K562 (cell line): ENCODE data around the gene ZNF701. TPM values are rescaled to one million over a fixed set of nuclear protein-coding genes. Genes with fewer than 3 reads are reported as not detected.

ENCODE experiments used
- ATAC-seq: fragments of 200-7000 bp; cut with Tn5 transposase; 3 replicates; pipeline ENCODE4 v1.9.1; 2020; ENCODE audit warnings: moderate library complexity
- BruUV-seq: library from RNA; stranded (reverse); fragments of 400-500 nt; replicated peaks from 2 replicates; lab custom pipeline; 2021; lab: Mats Ljungman, UMichigan
- CTCF ChIA-PET: fragments of 300-600 bp; formaldehyde crosslinking; extraction: SDS; loops from one replicate; lab custom pipeline; 2021; ENCODE audit warnings: low intra/inter-chr PET ratio; lab: Yijun Ruan, JAX
- POLR2A ChIA-PET: fragments of 300-600, 350-650 bp; sonication (Branson Sonifier 250); formaldehyde crosslinking; extraction: SDS; loops from one replicate; lab custom pipeline; 2021; ENCODE audit warnings: antibody characterized with exemption, inconsistent platforms; lab: Yijun Ruan, JAX
- DNase-seq, 4 experiments: peaks; one replicate each; pipeline versions ENCODE4 v3.0.0 to v3.0.0-alpha.2; 2011 to 2018; ENCODE audit warnings: low spot score in 3 of 4, mixed read lengths in 3 of 4; ENCODE audit errors: extremely low read depth in 1 of 4
- FAIRE-seq: peaks from 2 replicates; lab custom pipeline; 2011; peaks lifted over from hg19 to GRCh38; lab: Jason Lieb, UNC
- H2AFZ ChIP-seq: 2 replicates; pipeline ENCODE4 v1.6.0; 2011; ENCODE audit warnings: low read depth, low read length, control low read depth, inconsistent platforms
- H3K27ac ChIP-seq: fragments of 200-600 bp; 3 replicates; pipeline ENCODE4 v1.8.0; 2011; ENCODE audit warnings: low read depth, mild to moderate bottlenecking, control low read depth, inconsistent platforms, low read length, moderate library complexity, mixed read lengths; ENCODE audit errors: extremely low read depth
- H3K27me3 ChIP-seq, 2 experiments: fragments of 300-600 bp in 1 of 2; 2 replicates in 1 of 2; 3 replicates in 1 of 2; pipeline versions ENCODE4 v1.6.0 to v1.8.0; 2011; ENCODE audit warnings: inconsistent platforms in 2 of 2, low read length in 2 of 2, mild to moderate bottlenecking in 1 of 2, mixed read lengths in 1 of 2, moderate library complexity in 1 of 2; ENCODE audit not compliant: control insufficient read depth in 2 of 2, insufficient read depth in 2 of 2
- H3K36me3 ChIP-seq: fragments of 300-600 bp; 3 replicates; pipeline ENCODE4 v1.8.0; 2011; ENCODE audit warnings: mild to moderate bottlenecking, low read length, inconsistent platforms; ENCODE audit not compliant: control insufficient read depth, insufficient read depth
- H3K4me1 ChIP-seq, 2 experiments: fragments of 200-600 bp in 1 of 2; replicated peaks in 1 of 2; 2 replicates in 1 of 2; 3 replicates in 1 of 2; pipeline versions ENCODE4 v1.5.1 to v1.8.0; 2011; ENCODE audit warnings: inconsistent platforms in 2 of 2, low read length in 2 of 2, mild to moderate bottlenecking in 1 of 2, mixed read lengths in 1 of 2, moderate library complexity in 1 of 2; ENCODE audit not compliant: control insufficient read depth in 2 of 2, insufficient read depth in 2 of 2
- H3K4me2 ChIP-seq: 2 replicates; pipeline ENCODE4 v1.6.1; 2011; ENCODE audit warnings: low read length, control low read depth, inconsistent platforms, mixed read lengths; ENCODE audit not compliant: insufficient read depth
- H3K4me3 ChIP-seq: fragments of 200-600 bp; sonication (generic), shearing (Covaris generic); 2 replicates; pipeline ENCODE4 v1.5.1; 2016; ENCODE audit warnings: control low read depth, inconsistent platforms
- H3K79me2 ChIP-seq: fragments of 200-600 bp; 3 replicates; pipeline ENCODE4 v1.8.0; 2011; ENCODE audit warnings: low read length, inconsistent platforms; ENCODE audit not compliant: control insufficient read depth, insufficient read depth
- H3K9ac ChIP-seq, 2 experiments: 2 replicates each; pipeline versions ENCODE4 v1.6.0 to v1.6.1; 2011; ENCODE audit warnings: low read depth in 2 of 2, low read length in 2 of 2, control low read depth in 1 of 2, inconsistent platforms in 1 of 2, mild to moderate bottlenecking in 1 of 2, mixed read lengths in 1 of 2; ENCODE audit not compliant: insufficient read depth in 1 of 2
- H3K9me1 ChIP-seq: one replicate; pipeline ENCODE4 v1.6.0; 2011; ENCODE audit warnings: inconsistent platforms, mild to moderate bottlenecking, low read length, moderate library complexity; ENCODE audit not compliant: control insufficient read depth, insufficient read depth
- H3K9me3 ChIP-seq: replicated peaks from 2 replicates; pipeline ENCODE4 v1.5.1; 2011; ENCODE audit warnings: low read depth, low read length, inconsistent platforms; ENCODE audit not compliant: control insufficient read depth, insufficient read depth
- H4K20me1 ChIP-seq: replicated peaks from 2 replicates; pipeline ENCODE4 v1.6.1; 2011; ENCODE audit warnings: low read length, inconsistent platforms, mixed read lengths; ENCODE audit not compliant: control insufficient read depth, insufficient read depth
- ELF1 ChIP-seq: fragments of 200-800 bp; sonication (Bioruptor generic); IDR thresholded peaks from 2 replicates; pipeline ENCODE4 v1.6.1; 2016; ENCODE audit warnings: missing genetic modification characterization, missing compliant biosample characterization
- ETV1 ChIP-seq: fragments of 450-650 bp; conservative IDR thresholded peaks from 2 replicates; pipeline ENCODE4 v1.6.1; 2016; ENCODE audit warnings: missing genetic modification characterization, control low read depth, low read depth, missing compliant biosample characterization
- KDM5B ChIP-seq: fragments of 200-600 bp; sonication (generic); IDR thresholded peaks from 2 replicates; pipeline ENCODE4 v1.6.1; 2012; ENCODE audit warnings: low read depth, mild to moderate bottlenecking, moderate library complexity, low read length, control low read depth, inconsistent platforms; ENCODE audit not compliant: insufficient replicate concordance
- MCM3 ChIP-seq: fragments of 450-650 bp; IDR thresholded peaks from 2 replicates; pipeline ENCODE4 v1.6.1; 2016
- NFE2L1 ChIP-seq: fragments of 450-650 bp; IDR thresholded peaks from 2 replicates; pipeline ENCODE4 v1.6.1; 2016; ENCODE audit warnings: missing genetic modification characterization, low read depth, mild to moderate bottlenecking, missing compliant biosample characterization, moderate library complexity, borderline replicate concordance
- NRF1 ChIP-seq, 2 experiments: fragments of 450-650 bp; IDR thresholded peaks in 1 of 2; conservative IDR thresholded peaks in 1 of 2; 2 replicates each; pipeline ENCODE4 v1.6.1; 2014; ENCODE audit warnings: mild to moderate bottlenecking in 2 of 2
- POLR2AphosphoS5 ChIP-seq: IDR thresholded peaks from 2 replicates; pipeline ENCODE4 v1.6.1; 2011; ENCODE audit warnings: mild to moderate bottlenecking, low read depth, low read length, moderate library complexity; ENCODE audit not compliant: control insufficient read depth, insufficient read depth
- POLR2G ChIP-seq: fragments of 200-400 bp; formaldehyde crosslinking; IDR thresholded peaks from 2 replicates; pipeline ENCODE4 v1.6.1; 2017; ENCODE audit warnings: low read depth, mild to moderate bottlenecking, antibody characterized with exemption, low read length, moderate library complexity
- RBBP5 ChIP-seq: fragments of 200-600 bp; sonication (generic); IDR thresholded peaks from 2 replicates; pipeline ENCODE4 v1.6.1; 2012; ENCODE audit warnings: borderline replicate concordance, mild to moderate bottlenecking, low read length, control low read depth, inconsistent platforms; ENCODE audit not compliant: insufficient read depth, poor library complexity, severe bottlenecking
- RBFOX2 ChIP-seq: fragments of 200-400 bp; formaldehyde crosslinking; IDR thresholded peaks from 2 replicates; pipeline ENCODE4 v1.6.1; 2017; ENCODE audit warnings: low read depth, mild to moderate bottlenecking, low read length, moderate library complexity
- RBM22 ChIP-seq: fragments of 200-400 bp; formaldehyde crosslinking; IDR thresholded peaks from 2 replicates; pipeline ENCODE4 v1.6.1; 2018; ENCODE audit warnings: low read length, low read depth; ENCODE audit not compliant: poor library complexity, severe bottlenecking
- SAFB ChIP-seq: fragments of 200-400 bp; formaldehyde crosslinking; IDR thresholded peaks from 2 replicates; pipeline ENCODE4 v1.6.1; 2017; ENCODE audit warnings: low read depth, low read length, borderline replicate concordance
- SIN3A ChIP-seq, 2 experiments: fragments of 150-350 bp in 1 of 2; IDR thresholded peaks; 2 replicates each; pipeline ENCODE4 v1.6.1; 2011 to 2016; ENCODE audit warnings: borderline replicate concordance in 2 of 2, low read depth in 2 of 2, low read length in 2 of 2, mild to moderate bottlenecking in 2 of 2, moderate library complexity in 2 of 2; ENCODE audit not compliant: control insufficient read depth in 1 of 2
- SPI1 ChIP-seq: IDR thresholded peaks from 2 replicates; pipeline ENCODE4 v1.6.1; 2011; ENCODE audit warnings: low read depth, low read length, control low read depth, borderline replicate concordance
- THAP7 ChIP-seq: fragments of 250-450 bp; sonication (Bioruptor Pico); IDR thresholded peaks from 2 replicates; pipeline ENCODE4 v1.5.0; 2021
- ZBTB5 ChIP-seq: fragments of 450-650 bp; IDR thresholded peaks from 2 replicates; pipeline ENCODE4 v1.6.1; 2017; ENCODE audit warnings: antibody characterized with exemption
- ZC3H8 ChIP-seq: fragments of 450-650 bp; IDR thresholded peaks from 2 replicates; pipeline ENCODE4 v1.6.1; 2017
- ZSCAN32 ChIP-seq: fragments of 450-650 bp; formaldehyde crosslinking; IDR thresholded peaks from 2 replicates; pipeline ENCODE4 v1.4.0; 2020; ENCODE audit warnings: mild to moderate bottlenecking, moderate library complexity
- WGBS: fragments of 100-300 bp; shearing (Covaris generic); methylation state at CpG from one replicate; pipeline ENCODE4 v1.1.6; 2016; ENCODE audit warnings: low coverage, mixed read lengths; ENCODE audit not compliant: insufficient coverage; ENCODE audit errors: missing lambda C conversion rate; 5-methylcytosine and 5-hydroxymethylcytosine counted together
- in situ Hi-C: fragments of 300-500 bp; cut with MboI; formaldehyde crosslinking; loops from 4 replicates; pipeline ENCODE4 v1.15.0; 2018; ENCODE audit warnings: inconsistent platforms, mixed read lengths
- intact Hi-C: fragments of 100-400 bp; cut with micrococcal nuclease; formaldehyde crosslinking; loops from 2 replicates; pipeline ENCODE4 v1.14.2; 2022
- polyA plus RNA-seq, 8 experiments: library from polyadenylated mRNA; depleted of rRNA in 4 of 8; stranded (reverse) in 5 of 8; unstranded in 3 of 8; fragments of >200 nt; fragmentation: Nextera tagmentation in 2 of 8; fragmentation: Illumina TruSeq in 1 of 8; extraction: Ambion mirVana in 2 of 8; extraction: Trizol in 1 of 8; gene quantifications; 2 replicates each; pipeline versions ENCODE4 v1.2.1 to v1.2.3, GENCODE V29; 2011 to 2014; ENCODE audit warnings: inconsistent platforms in 1 of 8, missing spikeins in 1 of 8
- total RNA-seq, 7 experiments: library from RNA; depleted of rRNA in 6 of 7; stranded (reverse); fragments of >200 nt in 6 of 7; fragmentation: Illumina TruSeq in 2 of 7; extraction: Trizol in 2 of 7; gene quantifications; 2 replicates each; pipeline versions ENCODE4 v1.2.1 to v1.2.3, GENCODE V29; 2011 to 2021; ENCODE audit warnings: low replicate concordance in 1 of 7

Gene ZNF701
- total and polyA plus RNA-seq, 9 of the 15 experiments (the other 6 are each of a cell fraction or from before 2014, with no cell fraction given): 5.3 to 15.9 (median 10.1) TPM

GRCh38 chr19:52601025-52601973 is 31.2 kb downstream of the ZNF701 start:
- Histone ChIP-seq H4K20me1 (no peaks in the 10 kb centered on the region), H2AFZ (peak overlapping the region; percentile 83), H3K9ac (peak overlapping the region; percentile 83 to 87), H3K27ac (peak overlapping the region; percentile 73), H3K9me1 (no peaks in the 10 kb centered on the region), H3K36me3 (peaks cover 21% of the 10 kb centered on the region), H3K4me2 (peak overlapping the region; percentile 80), H3K4me1 (peaks cover 5 to 14% of the 10 kb centered on the region in 2 experiments; a peak in 3 of 5 replicates), H3K27me3 (no peaks in the 10 kb centered on the region), H3K4me3 (peak overlapping the region; percentile 47), H3K79me2 (peaks cover 39% of the 10 kb centered on the region), H3K9me3 (peaks cover 5% of the 10 kb centered on the region)
- WGBS: under 1% methylated on average over 48 of the region's 62 CpGs
- ChIA-PET POLR2A (interaction anchor here (0.6 to 1.0 kb wide), 3 partner anchors 36 to 1055 kb away, joined by 3 read pairs; no protein-coding TSS in a partner anchor), CTCF (no interaction called here)
- intact Hi-C loops (loop anchor here (10.0 kb wide), 1 partner anchor 124 kb away; no protein-coding TSS in a partner anchor), in situ Hi-C loops (no loop called here)
- peak; percentile 99 for ATAC-seq
- TSS peak; percentile 59 for BruUV-seq
- FAIRE-seq: peak; percentile 82
- DNase-seq: peak; percentile 93 to 96 (median 94)
- TF ChIP-seq RBFOX2: peak; percentile 82
- TF ChIP-seq ELF1 (tag): peak; percentile 85
- no peak for TF ChIP-seq NFE2L1 (tag)
- peak; percentile 63 for TF ChIP-seq KDM5B
- TF ChIP-seq SAFB: no peak
- TF ChIP-seq POLR2AphosphoS5: peak; percentile 80
- TF ChIP-seq ETV1: 0 out of 2 replicates have a peak, but pooled peaks have one; percentile 26
- TF ChIP-seq POLR2G: peak; percentile 86
- peak; percentile 86 to 88 for TF ChIP-seq NRF1 (conservative IDR thresholded peaks at IDR 0.05 in 1 of 2, IDR thresholded peaks at IDR 0.05 in 1 of 2)
- peak; percentile 42 for TF ChIP-seq RBBP5
- TF ChIP-seq ZC3H8: no peak
- no peak for TF ChIP-seq SPI1
- no peak for TF ChIP-seq THAP7
- no peak for TF ChIP-seq ZSCAN32 (CRISPR knock-in tag)
- peak; percentile 29 for TF ChIP-seq RBM22
- no peak for TF ChIP-seq MCM3
- no peak for TF ChIP-seq ZBTB5
- peak; percentile 36 to 53; a peak in 1 of 4 replicates for TF ChIP-seq SIN3A (IDR thresholded peaks at IDR 0.05; ENCODE audit: borderline replicate concordance in 2 of 2, control insufficient read depth in 1 of 2, low read depth in 2 of 2, low read length in 2 of 2)
